K562 (cell line): Measurements from ENCODE around the gene RCC2. TPM values are rescaled to one million over a fixed set of nuclear protein-coding genes. Genes with fewer than 3 reads are reported as not detected.

Source experiments
- ATAC-seq: fragments of 200-7000 bp; cut with Tn5 transposase; 3 replicates; pipeline ENCODE4 v1.9.1; 2020; ENCODE audit warnings: moderate library complexity
- BruUV-seq: library from RNA; stranded (reverse); fragments of 400-500 nt; replicated peaks from 2 replicates; lab custom pipeline; 2021; lab: Mats Ljungman, UMichigan
- CTCF ChIA-PET: fragments of 300-600 bp; formaldehyde crosslinking; extraction: SDS; loops from one replicate; lab custom pipeline; 2021; ENCODE audit warnings: low intra/inter-chr PET ratio; lab: Yijun Ruan, JAX
- POLR2A ChIA-PET: fragments of 300-600, 350-650 bp; sonication (Branson Sonifier 250); formaldehyde crosslinking; extraction: SDS; loops from one replicate; lab custom pipeline; 2021; ENCODE audit warnings: antibody characterized with exemption, inconsistent platforms; lab: Yijun Ruan, JAX
- DNase-seq, 4 experiments: peaks; one replicate each; pipeline versions ENCODE4 v3.0.0 to v3.0.0-alpha.2; 2011 to 2018; ENCODE audit warnings: low spot score in 3 of 4, mixed read lengths in 3 of 4; ENCODE audit errors: extremely low read depth in 1 of 4
- FAIRE-seq: peaks from 2 replicates; lab custom pipeline; 2011; peaks lifted over from hg19 to GRCh38; lab: Jason Lieb, UNC
- H2AFZ ChIP-seq: 2 replicates; pipeline ENCODE4 v1.6.0; 2011; ENCODE audit warnings: low read depth, low read length, control low read depth, inconsistent platforms
- H3K27ac ChIP-seq: fragments of 200-600 bp; 3 replicates; pipeline ENCODE4 v1.8.0; 2011; ENCODE audit warnings: low read depth, mild to moderate bottlenecking, control low read depth, inconsistent platforms, low read length, moderate library complexity, mixed read lengths; ENCODE audit errors: extremely low read depth
- H3K27me3 ChIP-seq, 2 experiments: fragments of 300-600 bp in 1 of 2; 2 replicates in 1 of 2; 3 replicates in 1 of 2; pipeline versions ENCODE4 v1.6.0 to v1.8.0; 2011; ENCODE audit warnings: inconsistent platforms in 2 of 2, low read length in 2 of 2, mild to moderate bottlenecking in 1 of 2, mixed read lengths in 1 of 2, moderate library complexity in 1 of 2; ENCODE audit not compliant: control insufficient read depth in 2 of 2, insufficient read depth in 2 of 2
- H3K36me3 ChIP-seq: fragments of 300-600 bp; 3 replicates; pipeline ENCODE4 v1.8.0; 2011; ENCODE audit warnings: mild to moderate bottlenecking, low read length, inconsistent platforms; ENCODE audit not compliant: control insufficient read depth, insufficient read depth
- H3K4me1 ChIP-seq, 2 experiments: fragments of 200-600 bp in 1 of 2; replicated peaks in 1 of 2; 2 replicates in 1 of 2; 3 replicates in 1 of 2; pipeline versions ENCODE4 v1.5.1 to v1.8.0; 2011; ENCODE audit warnings: inconsistent platforms in 2 of 2, low read length in 2 of 2, mild to moderate bottlenecking in 1 of 2, mixed read lengths in 1 of 2, moderate library complexity in 1 of 2; ENCODE audit not compliant: control insufficient read depth in 2 of 2, insufficient read depth in 2 of 2
- H3K4me2 ChIP-seq: 2 replicates; pipeline ENCODE4 v1.6.1; 2011; ENCODE audit warnings: low read length, control low read depth, inconsistent platforms, mixed read lengths; ENCODE audit not compliant: insufficient read depth
- H3K4me3 ChIP-seq: fragments of 200-600 bp; sonication (generic), shearing (Covaris generic); 2 replicates; pipeline ENCODE4 v1.5.1; 2016; ENCODE audit warnings: control low read depth, inconsistent platforms
- H3K79me2 ChIP-seq: fragments of 200-600 bp; 3 replicates; pipeline ENCODE4 v1.8.0; 2011; ENCODE audit warnings: low read length, inconsistent platforms; ENCODE audit not compliant: control insufficient read depth, insufficient read depth
- H3K9ac ChIP-seq, 2 experiments: 2 replicates each; pipeline versions ENCODE4 v1.6.0 to v1.6.1; 2011; ENCODE audit warnings: low read depth in 2 of 2, low read length in 2 of 2, control low read depth in 1 of 2, inconsistent platforms in 1 of 2, mild to moderate bottlenecking in 1 of 2, mixed read lengths in 1 of 2; ENCODE audit not compliant: insufficient read depth in 1 of 2
- H3K9me1 ChIP-seq: one replicate; pipeline ENCODE4 v1.6.0; 2011; ENCODE audit warnings: inconsistent platforms, mild to moderate bottlenecking, low read length, moderate library complexity; ENCODE audit not compliant: control insufficient read depth, insufficient read depth
- H3K9me3 ChIP-seq: replicated peaks from 2 replicates; pipeline ENCODE4 v1.5.1; 2011; ENCODE audit warnings: low read depth, low read length, inconsistent platforms; ENCODE audit not compliant: control insufficient read depth, insufficient read depth
- H4K20me1 ChIP-seq: replicated peaks from 2 replicates; pipeline ENCODE4 v1.6.1; 2011; ENCODE audit warnings: low read length, inconsistent platforms, mixed read lengths; ENCODE audit not compliant: control insufficient read depth, insufficient read depth
- ATF3 ChIP-seq, 2 experiments: fragments of 450-650 bp in 1 of 2; sonication (generic) in 1 of 2; formaldehyde crosslinking in 1 of 2; IDR thresholded peaks in 1 of 2; conservative IDR thresholded peaks in 1 of 2; 2 replicates each; pipeline versions ENCODE4 v1.6.1 to v1.8.1; 2016 to 2023; ENCODE audit warnings: mild to moderate bottlenecking in 2 of 2, moderate library complexity in 2 of 2, inconsistent platforms in 1 of 2, missing genetic modification reagents in 1 of 2
- CTCF ChIP-seq, 3 experiments: IDR thresholded peaks in 2 of 3; conservative IDR thresholded peaks in 1 of 3; 2 replicates each; pipeline ENCODE4 v1.5.1; 2011 to 2012; ENCODE audit warnings: low read length in 3 of 3, mild to moderate bottlenecking in 3 of 3, control low read depth in 2 of 3, improper control_type of control experiment in 1 of 3, inconsistent platforms in 1 of 3, low read depth in 1 of 3, mixed read lengths in 1 of 3, moderate library complexity in 1 of 3; ENCODE audit not compliant: insufficient read depth in 2 of 3
- HMG20B ChIP-seq: fragments of 250-450 bp; sonication (Bioruptor Pico); IDR thresholded peaks from 2 replicates; pipeline ENCODE4 v1.5.0; 2021; ENCODE audit warnings: mild to moderate bottlenecking
- POLR2G ChIP-seq: fragments of 200-400 bp; formaldehyde crosslinking; IDR thresholded peaks from 2 replicates; pipeline ENCODE4 v1.6.1; 2017; ENCODE audit warnings: low read depth, mild to moderate bottlenecking, antibody characterized with exemption, low read length, moderate library complexity
- PRMT5 ChIP-seq: sonication (generic); formaldehyde crosslinking; IDR thresholded peaks from 2 replicates; pipeline ENCODE4 v1.5.0; 2020; ENCODE audit warnings: missing genetic modification reagents
- SMAD4 ChIP-seq: fragments of 250-450 bp; sonication (Bioruptor Pico); conservative IDR thresholded peaks from 2 replicates; pipeline ENCODE4 v1.8.0; 2021; ENCODE audit warnings: inconsistent platforms, mild to moderate bottlenecking, moderate library complexity
- USF1 ChIP-seq: sonication (generic); formaldehyde crosslinking; IDR thresholded peaks from 2 replicates; pipeline ENCODE4 v1.9.0; 2022; ENCODE audit warnings: mild to moderate bottlenecking, missing genetic modification reagents
- USF2 ChIP-seq: sonication (generic); formaldehyde crosslinking; IDR thresholded peaks from 2 replicates; pipeline ENCODE4 v1.5.0; 2020; ENCODE audit warnings: missing genetic modification reagents
- VEZF1 ChIP-seq: fragments of 200-800 bp; sonication (Bioruptor generic); IDR thresholded peaks from 2 replicates; pipeline ENCODE4 v1.6.1; 2017; ENCODE audit warnings: missing genetic modification characterization, missing compliant biosample characterization
- ZEB2 ChIP-seq: fragments of 450-650 bp; IDR thresholded peaks from 2 replicates; pipeline ENCODE4 v1.6.1; 2016
- ZNF551 ChIP-seq: fragments of 250-450 bp; sonication (Bioruptor Pico); IDR thresholded peaks from 2 replicates; pipeline ENCODE4 v1.5.0; 2021; ENCODE audit warnings: mild to moderate bottlenecking, moderate library complexity
- ZNF707 ChIP-seq: fragments of 250-450 bp; sonication (Bioruptor Pico); conservative IDR thresholded peaks from 2 replicates; pipeline ENCODE4 v1.8.0; 2022; ENCODE audit warnings: inconsistent platforms, mild to moderate bottlenecking, moderate library complexity
- WGBS: fragments of 100-300 bp; shearing (Covaris generic); methylation state at CpG from one replicate; pipeline ENCODE4 v1.1.6; 2016; ENCODE audit warnings: low coverage, mixed read lengths; ENCODE audit not compliant: insufficient coverage; ENCODE audit errors: missing lambda C conversion rate; 5-methylcytosine and 5-hydroxymethylcytosine counted together
- in situ Hi-C: fragments of 300-500 bp; cut with MboI; formaldehyde crosslinking; loops from 4 replicates; pipeline ENCODE4 v1.15.0; 2018; ENCODE audit warnings: inconsistent platforms, mixed read lengths
- intact Hi-C: fragments of 100-400 bp; cut with micrococcal nuclease; formaldehyde crosslinking; loops from 2 replicates; pipeline ENCODE4 v1.14.2; 2022
- polyA plus RNA-seq, 8 experiments: library from polyadenylated mRNA; depleted of rRNA in 4 of 8; stranded (reverse) in 5 of 8; unstranded in 3 of 8; fragments of >200 nt; fragmentation: Nextera tagmentation in 2 of 8; fragmentation: Illumina TruSeq in 1 of 8; extraction: Ambion mirVana in 2 of 8; extraction: Trizol in 1 of 8; gene quantifications; 2 replicates each; pipeline versions ENCODE4 v1.2.1 to v1.2.3, GENCODE V29; 2011 to 2014; ENCODE audit warnings: inconsistent platforms in 1 of 8, missing spikeins in 1 of 8
- total RNA-seq, 7 experiments: library from RNA; depleted of rRNA in 6 of 7; stranded (reverse); fragments of >200 nt in 6 of 7; fragmentation: Illumina TruSeq in 2 of 7; extraction: Trizol in 2 of 7; gene quantifications; 2 replicates each; pipeline versions ENCODE4 v1.2.1 to v1.2.3, GENCODE V29; 2011 to 2021; ENCODE audit warnings: low replicate concordance in 1 of 7

RCC2 gene
- total and polyA plus RNA-seq, 9 of the 15 experiments (the other 6 are each of a cell fraction or from before 2014, with no cell fraction given) = 31.8 to 292 (median 116) TPM

- TF ChIP-seq CTCF (IDR thresholded peaks at IDR 0.05 in 2 of 3, conservative IDR thresholded peaks at IDR 0.05 in 1 of 3; ENCODE audit: insufficient read depth in 2 of 3, low read depth in 1 of 3, low read length in 3 of 3) (peak; percentile 90 to 96 (median 94)), HMG20B (CRISPR knock-in tag) (no peak), ZNF551 (CRISPR knock-in tag) (no peak)
Observed at GRCh38 chr1:17405898-17406759, 33.3 kb downstream of the RCC2 start (continued).

GRCh38 chr1:17404820-17405219 lies 34.7 kb downstream of the RCC2 start:
- Histone ChIP-seq H2AFZ (no peak overlapping the region), H3K9me3 (no peaks in the 10 kb centered on the region), H3K4me2 (no peak overlapping the region), H3K27ac (no peak overlapping the region), H3K9ac (peak overlapping the region in 1 of 2 experiments; percentile 28; a peak in 2 of 4 replicates), H3K36me3 (peaks cover 38% of the 10 kb centered on the region), H3K4me3 (no peak overlapping the region), H3K79me2 (no peaks in the 10 kb centered on the region), H3K4me1 (peaks cover 21 to 51% of the 10 kb centered on the region in 2 experiments; a peak in 4 of 5 replicates), H3K9me1 (peaks cover 4% of the 10 kb centered on the region), H3K27me3 (no peaks in the 10 kb centered on the region), H4K20me1 (peaks cover 10% of the 10 kb centered on the region; the same call in 1 of the 2 replicates)
- ATAC-seq (peak; percentile 6), FAIRE-seq (no peak), DNase-seq (peak in 1 of 4 experiments; percentile 38)
- BruUV-seq = no TSS peak
- 21% methylated on average over 4 of the region's 6 CpGs for WGBS
- CTCF ChIA-PET = no interaction called here
- intact Hi-C loops = loop anchor here (5.0 to 10.0 kb wide), 2 partner anchors 68 to 280 kb away; no protein-coding TSS in a partner anchor
- POLR2A ChIA-PET = interaction anchor here (0.8 to 2.4 kb wide), 6 partner anchors 8 to 328 kb away, joined by 3 to 14 read pairs (median 4); no protein-coding TSS in a partner anchor
- in situ Hi-C loops = loop anchor here (10.0 kb wide), 1 partner anchor 280 kb away; no protein-coding TSS in a partner anchor
- TF ChIP-seq USF2 (CRISPR knock-in tag) = 0 out of 2 replicates have a peak, but pooled peaks have one; percentile 38
- no peak for TF ChIP-seq ATF3 (IDR thresholded peaks at IDR 0.05)
- no peak for TF ChIP-seq ATF3 (CRISPR knock-in tag; conservative IDR thresholded peaks at IDR 0.05)
- no peak for TF ChIP-seq PRMT5 (CRISPR knock-in tag)
- TF ChIP-seq POLR2G = peak; percentile 59
- TF ChIP-seq ZEB2 = no peak
- 0 out of 2 replicates have a peak, but pooled peaks have one; percentile 11 for TF ChIP-seq VEZF1
- 0 out of 2 replicates have a peak, but pooled peaks have one; percentile 27 for TF ChIP-seq USF1
- no peak for TF ChIP-seq SMAD4 (CRISPR knock-in tag)
- no peak for TF ChIP-seq ZNF707 (CRISPR knock-in tag)
